CD14-positive monocyte (primary cell): Measurements from ENCODE around the gene SNAPC3. TPM values are rescaled to one million over a fixed set of nuclear protein-coding genes. Genes with fewer than 3 reads are reported as not detected.

ENCODE experiments used
- DNase-seq, 3 donors: peaks; one replicate each; pipeline ENCODE4 v3.0.0-alpha.2; 2011 to 2022
- H2AFZ ChIP-seq: 2 replicates; pipeline ENCODE4 v1.6.0; 2012; ENCODE audit warnings: mild to moderate bottlenecking, low read depth, low read length, inconsistent platforms; ENCODE audit not compliant: insufficient read depth, poor library complexity, severe bottlenecking
- H3K27ac ChIP-seq, 2 donors: 1 replicate in 1 of 2; 2 replicates in 1 of 2; pipeline ENCODE4 v1.5.1; 2012 to 2013; ENCODE audit warnings: low read length in 2 of 2, control low read depth in 1 of 2, inconsistent platforms in 1 of 2, low read depth in 1 of 2, mild to moderate bottlenecking in 1 of 2
- H3K27me3 ChIP-seq, 2 donors: one replicate each; pipeline versions ENCODE4 v1.6.0 to v1.6.1; 2011 to 2013; ENCODE audit warnings: low read length in 2 of 2; ENCODE audit not compliant: control insufficient read depth in 2 of 2, insufficient read depth in 2 of 2
- H3K36me3 ChIP-seq, 2 donors: replicated peaks in 1 of 2; 1 replicate in 1 of 2; 2 replicates in 1 of 2; pipeline versions ENCODE4 v1.5.1 to v1.6.1; 2012 to 2013; ENCODE audit warnings: low read length in 2 of 2, control low read depth in 1 of 2, inconsistent platforms in 1 of 2, mild to moderate bottlenecking in 1 of 2; ENCODE audit not compliant: insufficient read depth in 2 of 2, control insufficient read depth in 1 of 2
- H3K4me1 ChIP-seq, 2 donors: 1 replicate in 1 of 2; 2 replicates in 1 of 2; pipeline versions ENCODE4 v1.5.1 to v1.6.1; 2012 to 2013; ENCODE audit warnings: low read length in 2 of 2, control low read depth in 1 of 2, inconsistent platforms in 1 of 2, mild to moderate bottlenecking in 1 of 2, moderate library complexity in 1 of 2; ENCODE audit not compliant: insufficient read depth in 2 of 2, control insufficient read depth in 1 of 2
- H3K4me2 ChIP-seq: replicated peaks from 2 replicates; pipeline ENCODE3; 2012; ENCODE audit warnings: low read length, moderate library complexity, mild to moderate bottlenecking; ENCODE audit not compliant: poor library complexity, severe bottlenecking; ENCODE audit errors: extremely low read depth
- H3K4me3 ChIP-seq, 3 experiments: fragments of 200-600 bp in 1 of 3; sonication (generic) in 1 of 3; replicated peaks in 1 of 3; 1 replicate in 2 of 3; 2 replicates in 1 of 3; pipeline ENCODE4 v1.5.1; 2011 to 2013; ENCODE audit warnings: low read length in 3 of 3, mild to moderate bottlenecking in 3 of 3, control low read depth in 2 of 3, low read depth in 2 of 3, inconsistent platforms in 1 of 3, moderate library complexity in 1 of 3
- H3K79me2 ChIP-seq: 2 replicates; pipeline ENCODE4 v1.6.0; 2012; ENCODE audit warnings: mild to moderate bottlenecking, control low read depth, inconsistent platforms, low read length, moderate library complexity; ENCODE audit not compliant: insufficient read depth
- H3K9ac ChIP-seq: 2 replicates; pipeline ENCODE4 v1.6.0; 2017; ENCODE audit warnings: low read length, mild to moderate bottlenecking; ENCODE audit not compliant: insufficient read depth, poor library complexity, severe bottlenecking
- H3K9me3 ChIP-seq, 2 donors: replicated peaks in 1 of 2; 1 replicate in 1 of 2; 2 replicates in 1 of 2; pipeline versions ENCODE4 v1.5.1 to v1.6.1; 2012 to 2013; ENCODE audit warnings: low read length in 2 of 2, control low read depth in 1 of 2; ENCODE audit not compliant: control insufficient read depth in 1 of 2, insufficient read depth in 1 of 2
- H4K20me1 ChIP-seq: 2 replicates; pipeline ENCODE4 v1.6.0; 2012; ENCODE audit warnings: mild to moderate bottlenecking, low read length, control low read depth, moderate library complexity; ENCODE audit not compliant: insufficient read depth
- H3K27ac Mint-ChIP-seq, 7 donors: one replicate each; pipeline ENCODE4 v1.8.0; 2020; ENCODE audit warnings: mild to moderate bottlenecking in 7 of 7, mixed read lengths in 7 of 7, moderate library complexity in 6 of 7, inconsistent platforms in 2 of 7
- H3K27me3 Mint-ChIP-seq, 3 donors: one replicate each; pipeline ENCODE4 v1.8.0; 2021 to 2022; ENCODE audit warnings: low read depth in 3 of 3, mild to moderate bottlenecking in 3 of 3, mixed read lengths in 3 of 3, moderate library complexity in 3 of 3, inconsistent platforms in 1 of 3
- H3K36me3 Mint-ChIP-seq, 2 donors: one replicate each; pipeline ENCODE4 v1.8.0; 2020; ENCODE audit warnings: mixed read lengths in 2 of 2, inconsistent platforms in 1 of 2, mild to moderate bottlenecking in 1 of 2
- H3K4me1 Mint-ChIP-seq: one replicate; pipeline ENCODE4 v1.8.0; 2020; ENCODE audit warnings: mild to moderate bottlenecking, mixed read lengths
- H3K4me3 Mint-ChIP-seq, 2 donors: one replicate each; pipeline ENCODE4 v1.8.0; 2020; ENCODE audit warnings: mild to moderate bottlenecking in 2 of 2, mixed read lengths in 2 of 2, moderate library complexity in 1 of 2
- H3K9me3 Mint-ChIP-seq, 7 donors: one replicate each; pipeline ENCODE4 v1.8.0; 2020 to 2022; ENCODE audit warnings: mixed read lengths in 7 of 7, mild to moderate bottlenecking in 6 of 7, moderate library complexity in 6 of 7, inconsistent platforms in 2 of 7
- WGBS: methylation state at CpG from one replicate; pipeline ENCODE4 v1.1.5; 2013; ENCODE audit warnings: missing lambda C conversion rate; ENCODE audit not compliant: insufficient coverage; 5-methylcytosine and 5-hydroxymethylcytosine counted together
- intact Hi-C, 2 donors: fragments of 100-400 bp; cut with micrococcal nuclease; formaldehyde crosslinking; loops; one replicate each; pipeline versions ENCODE4 v1.15.0 to v1.15.1; 2023
- polyA plus RNA-seq, 3 donors: library from polyadenylated mRNA; depleted of rRNA in 1 of 3; unstranded in 2 of 3; stranded (reverse) in 1 of 3; fragments of 300-500 nt in 2 of 3; fragments of >200 nt in 1 of 3; fragmentation: Illumina TruSeq in 2 of 3; gene quantifications; 1 replicate in 2 of 3; 2 replicates in 1 of 3; pipeline ENCODE4 v1.2.3, GENCODE V29; 2012 to 2021
- TF ChIP-seq, protein P1 (sequence below): fragments of 200-600 bp; IDR thresholded peaks from one replicate; pipeline ENCODE4 v1.8.0; 2022; ENCODE audit warnings: antibody characterized with exemption, mild to moderate bottlenecking

The SNAPC3 gene
- polyA plus RNA-seq, 3 donors: 10.9 to 15.8 (median 14.3) TPM

GRCh38 chr9:15492485-15493150 lies 69.9 kb downstream of the SNAPC3 start:
- Histone ChIP-seq H3K36me3 (peaks cover under 1 to 46% of the 10 kb centered on the region in 2 donors), H3K79me2 (peaks cover 9% of the 10 kb centered on the region), H3K4me2 (no peak overlapping the region), H2AFZ (no peak overlapping the region), H3K27me3 (no peaks in the 10 kb centered on the region), H3K27ac (no peak overlapping the region), H3K4me1 (no peaks in the 10 kb centered on the region), H3K9me3 (peaks cover 0 to 4% of the 10 kb centered on the region in 2 donors), H4K20me1 (no peaks in the 10 kb centered on the region), H3K9ac (no peak overlapping the region), H3K4me3 (no peak overlapping the region)
- H3K27me3 Mint-ChIP-seq: no peaks in the 10 kb centered on the region
- peaks cover 0 to 11% (median 6%) of the 10 kb centered on the region in 7 donors for H3K9me3 Mint-ChIP-seq
- H3K36me3 Mint-ChIP-seq: peaks cover 27 to 49% of the 10 kb centered on the region in 2 donors
- H3K4me1 Mint-ChIP-seq: no peaks in the 10 kb centered on the region
- no peak overlapping the region for H3K4me3 Mint-ChIP-seq
- intact Hi-C loops: no loop called here
- TF ChIP-seq, protein P1, sequence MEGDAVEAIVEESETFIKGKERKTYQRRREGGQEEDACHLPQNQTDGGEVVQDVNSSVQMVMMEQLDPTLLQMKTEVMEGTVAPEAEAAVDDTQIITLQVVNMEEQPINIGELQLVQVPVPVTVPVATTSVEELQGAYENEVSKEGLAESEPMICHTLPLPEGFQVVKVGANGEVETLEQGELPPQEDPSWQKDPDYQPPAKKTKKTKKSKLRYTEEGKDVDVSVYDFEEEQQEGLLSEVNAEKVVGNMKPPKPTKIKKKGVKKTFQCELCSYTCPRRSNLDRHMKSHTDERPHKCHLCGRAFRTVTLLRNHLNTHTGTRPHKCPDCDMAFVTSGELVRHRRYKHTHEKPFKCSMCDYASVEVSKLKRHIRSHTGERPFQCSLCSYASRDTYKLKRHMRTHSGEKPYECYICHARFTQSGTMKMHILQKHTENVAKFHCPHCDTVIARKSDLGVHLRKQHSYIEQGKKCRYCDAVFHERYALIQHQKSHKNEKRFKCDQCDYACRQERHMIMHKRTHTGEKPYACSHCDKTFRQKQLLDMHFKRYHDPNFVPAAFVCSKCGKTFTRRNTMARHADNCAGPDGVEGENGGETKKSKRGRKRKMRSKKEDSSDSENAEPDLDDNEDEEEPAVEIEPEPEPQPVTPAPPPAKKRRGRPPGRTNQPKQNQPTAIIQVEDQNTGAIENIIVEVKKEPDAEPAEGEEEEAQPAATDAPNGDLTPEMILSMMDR: no peak
- 92% methylated on average over 10 of the region's 13 CpGs for WGBS
- no peak overlapping the region for H3K27ac Mint-ChIP-seq
- no peak for DNase-seq

GRCh38 chr9:15498246-15498995 lies 75.7 kb downstream of the SNAPC3 start:
- no peak overlapping the region for H3K27ac Mint-ChIP-seq
- no peaks in the 10 kb centered on the region for H3K4me1 Mint-ChIP-seq
- no peak overlapping the region for H3K27ac ChIP-seq
- intact Hi-C loops: no loop called here
- H3K79me2 ChIP-seq: peaks cover 52% of the 10 kb centered on the region
- peaks cover 5 to 58% of the 10 kb centered on the region in 2 donors for H3K36me3 ChIP-seq
- no peaks in the 10 kb centered on the region for H3K27me3 ChIP-seq
- no peaks in the 10 kb centered on the region for H3K4me1 ChIP-seq
- H3K4me3 Mint-ChIP-seq: no peak overlapping the region
- 100% methylated on average over 3 of the region's 13 CpGs for WGBS
- H3K9me3 Mint-ChIP-seq: peaks cover 0 to 1% (median 0%) of the 10 kb centered on the region in 7 donors
- H2AFZ ChIP-seq: no peak overlapping the region
- H3K9me3 ChIP-seq: no peaks in the 10 kb centered on the region
- H3K4me3 ChIP-seq: no peak overlapping the region
- no peak overlapping the region for H3K4me2 ChIP-seq
- TF ChIP-seq, protein P1: no peak
- H3K36me3 Mint-ChIP-seq: peaks cover 33 to 52% of the 10 kb centered on the region in 2 donors
- no peak for DNase-seq
- H3K27me3 Mint-ChIP-seq: no peaks in the 10 kb centered on the region
- no peak overlapping the region for H3K9ac ChIP-seq
- no peaks in the 10 kb centered on the region for H4K20me1 ChIP-seq
